WTC11 (cell line): ENCODE measurements around the gene ACIN1. TPM values are rescaled to one million over a fixed set of nuclear protein-coding genes. Genes with fewer than 3 reads are reported as not detected.

Experiments
- ATAC-seq: fragments of 200-7000 bp; cut with Tn5 transposase; 2 replicates; pipeline ENCODE4 v1.10.0; 2021; ENCODE audit warnings: mild to moderate bottlenecking, moderate library complexity
- CTCF ChIA-PET: fragments of 300-600 bp; sonication (Branson Sonifier 250); formaldehyde crosslinking; loops from one replicate; lab custom pipeline; 2021; ENCODE audit warnings: antibody characterized with exemption; lab: Charles Lee
- POLR2A ChIA-PET: fragments of 350-600 bp; sonication (Branson Sonifier 250); formaldehyde crosslinking; loops from one replicate; lab custom pipeline; 2021; ENCODE audit warnings: antibody characterized with exemption; lab: Charles Lee
- DNase-seq: peaks from one replicate; pipeline ENCODE4 v3.0.0; 2021; ENCODE audit warnings: low spot score
- H3K27ac Mint-ChIP-seq: 2 replicates; pipeline ENCODE4 v1.8.0; 2021; ENCODE audit warnings: mixed read lengths
- H3K27me3 Mint-ChIP-seq: 2 replicates; pipeline ENCODE4 v1.8.0; 2021; ENCODE audit warnings: low read depth, mild to moderate bottlenecking, moderate library complexity, mixed read lengths
- H3K36me3 Mint-ChIP-seq: 2 replicates; pipeline ENCODE4 v1.8.0; 2021; ENCODE audit warnings: mixed read lengths
- H3K4me1 Mint-ChIP-seq: 2 replicates; pipeline ENCODE4 v1.8.0; 2022; ENCODE audit warnings: mixed read lengths
- H3K4me3 Mint-ChIP-seq: 2 replicates; pipeline ENCODE4 v1.8.0; 2021; ENCODE audit warnings: mild to moderate bottlenecking, moderate library complexity, mixed read lengths
- H3K9me3 Mint-ChIP-seq: 2 replicates; pipeline ENCODE4 v1.8.0; 2021; ENCODE audit warnings: mixed read lengths
- AR ChIP-seq: fragments of 250-450 bp; sonication (Bioruptor Pico); IDR thresholded peaks from 2 replicates; pipeline ENCODE4 v1.9.0; 2021; ENCODE audit warnings: mild to moderate bottlenecking
- CBFB ChIP-seq: sonication (generic); formaldehyde crosslinking; IDR thresholded peaks from 2 replicates; pipeline ENCODE4 v1.8.1; 2022; ENCODE audit warnings: mild to moderate bottlenecking, low read depth, missing genetic modification reagents
- CREM ChIP-seq: sonication (generic); formaldehyde crosslinking; IDR thresholded peaks from 2 replicates; pipeline ENCODE4 v1.8.1; 2022; ENCODE audit warnings: mild to moderate bottlenecking, missing genetic modification reagents, moderate library complexity
- CTCF ChIP-seq: fragments of 200-600 bp; IDR thresholded peaks from 2 replicates; pipeline ENCODE4 v1.8.0; 2022; ENCODE audit warnings: antibody characterized with exemption
- E2F4 ChIP-seq: sonication (generic); formaldehyde crosslinking; IDR thresholded peaks from 2 replicates; pipeline ENCODE4 v1.8.1; 2022; ENCODE audit warnings: low read depth, mild to moderate bottlenecking, moderate library complexity, missing genetic modification reagents, borderline replicate concordance
- ETV6 ChIP-seq: sonication (generic); formaldehyde crosslinking; IDR thresholded peaks from 2 replicates; pipeline ENCODE4 v1.8.1; 2022; ENCODE audit warnings: mild to moderate bottlenecking, missing genetic modification reagents
- FOXK1 ChIP-seq: sonication (generic); formaldehyde crosslinking; IDR thresholded peaks from 2 replicates; pipeline ENCODE4 v1.8.0; 2022; ENCODE audit warnings: mild to moderate bottlenecking, moderate library complexity, missing genetic modification reagents
- GABPB1 ChIP-seq: sonication (generic); formaldehyde crosslinking; IDR thresholded peaks from 2 replicates; pipeline ENCODE4 v1.8.1; 2023; ENCODE audit warnings: mild to moderate bottlenecking, missing genetic modification reagents
- HMGXB4 ChIP-seq: sonication (generic); formaldehyde crosslinking; IDR thresholded peaks from 2 replicates; pipeline ENCODE4 v1.8.1; 2023; ENCODE audit warnings: mild to moderate bottlenecking, moderate library complexity, missing genetic modification reagents
- IRF2 ChIP-seq: sonication (generic); formaldehyde crosslinking; IDR thresholded peaks from 2 replicates; pipeline ENCODE4 v1.8.0; 2022; ENCODE audit warnings: low read depth, missing genetic modification reagents, borderline replicate concordance
- MXD4 ChIP-seq: fragments of 250-450 bp; sonication (Bioruptor Pico); IDR thresholded peaks from 2 replicates; pipeline ENCODE4 v1.8.0; 2021; ENCODE audit warnings: mild to moderate bottlenecking, moderate library complexity, borderline replicate concordance
- NFATC4 ChIP-seq: fragments of 250-450 bp; sonication (Bioruptor Pico); IDR thresholded peaks from 2 replicates; pipeline ENCODE4 v1.9.0; 2021; ENCODE audit warnings: mild to moderate bottlenecking
- PRDM15 ChIP-seq: sonication (generic); formaldehyde crosslinking; IDR thresholded peaks from 2 replicates; pipeline ENCODE4 v1.8.0; 2022; ENCODE audit warnings: missing genetic modification reagents
- PRRX2 ChIP-seq: fragments of 250-450 bp; sonication (Bioruptor Pico); IDR thresholded peaks from 2 replicates; pipeline ENCODE4 v1.8.0; 2021; ENCODE audit warnings: mild to moderate bottlenecking
- RELA ChIP-seq: sonication (generic); formaldehyde crosslinking; IDR thresholded peaks from 2 replicates; pipeline ENCODE4 v1.8.1; 2022; ENCODE audit warnings: missing genetic modification reagents, mild to moderate bottlenecking, borderline replicate concordance
- TEAD1 ChIP-seq: sonication (generic); formaldehyde crosslinking; IDR thresholded peaks from 2 replicates; pipeline ENCODE4 v1.8.0; 2022; ENCODE audit warnings: mild to moderate bottlenecking, missing genetic modification reagents
- ZNF232 ChIP-seq: sonication (generic); formaldehyde crosslinking; IDR thresholded peaks from 2 replicates; pipeline ENCODE4 v1.8.0; 2022; ENCODE audit warnings: mild to moderate bottlenecking, missing genetic modification reagents
- ZNF263 ChIP-seq: sonication (generic); formaldehyde crosslinking; IDR thresholded peaks from 2 replicates; pipeline ENCODE4 v1.8.1; 2022; ENCODE audit warnings: low read depth, mild to moderate bottlenecking, moderate library complexity, missing genetic modification reagents
- ZNF396 ChIP-seq: fragments of 250-450 bp; sonication (Bioruptor Pico); IDR thresholded peaks from 2 replicates; pipeline ENCODE4 v1.8.0; 2021; ENCODE audit warnings: mild to moderate bottlenecking, moderate library complexity, borderline replicate concordance
- ZNF423 ChIP-seq: fragments of 250-450 bp; sonication (Bioruptor Pico); IDR thresholded peaks from 2 replicates; pipeline ENCODE4 v2.1.2; 2022; ENCODE audit warnings: mild to moderate bottlenecking, moderate library complexity
- ZNF512 ChIP-seq: sonication (generic); formaldehyde crosslinking; IDR thresholded peaks from 2 replicates; pipeline ENCODE4 v1.8.1; 2022; ENCODE audit warnings: missing genetic modification reagents, borderline replicate concordance
- total RNA-seq: library from RNA; stranded (reverse); gene quantifications from 3 replicates; pipeline ENCODE4 v1.2.3, GENCODE V29; 2021

ACIN1 gene
- total RNA-seq, 1 experiment from 2014 or later, result 229 TPM

- TF ChIP-seq GABPB1 (CRISPR knock-in tag) (no peak), IRF2 (CRISPR knock-in tag) (no peak), MXD4 (CRISPR knock-in tag) (no peak), ZNF232 (CRISPR knock-in tag) (no peak), NFATC4 (no peak), ZNF512 (CRISPR knock-in tag) (peak; percentile 87; the same call in 1 of the 2 replicates)
Measured at GRCh38 chr14:23056956-23057756, 37.8 kb downstream of the ACIN1 start, which contains the start of gene CDH24 (continued).

GRCh38 chr14:23056145-23056955, 38.6 kb downstream of the ACIN1 start:
- CTCF ChIA-PET, result interaction anchor here (0.8 to 8.8 kb wide), 21 partner anchors 12 to 126 kb away, joined by 3 to 224 read pairs (median 9); partner anchors contain the start of genes ACIN1, AJUBA, C14orf119 and HAUS4
- DNase-seq (peak; percentile 81), ATAC-seq (peak; percentile 65)
- H3K9me3 Mint-ChIP-seq, result no peaks in the 10 kb centered on the region
- peaks cover 16% of the 10 kb centered on the region for H3K4me1 Mint-ChIP-seq
- peak overlapping the region; percentile 71 for H3K4me3 Mint-ChIP-seq
- POLR2A ChIA-PET, result interaction anchor here (0.7 to 1.7 kb wide), 4 partner anchors 39 to 74 kb away, joined by 4 to 5 read pairs (median 4); partner anchors contain the start of genes ACIN1, AJUBA and C14orf119
- peaks cover 5% of the 10 kb centered on the region; the same call in 1 of the 2 replicates for H3K27me3 Mint-ChIP-seq
- H3K27ac Mint-ChIP-seq, result no peak overlapping the region; the same call in 1 of the 2 replicates
- peaks cover 20% of the 10 kb centered on the region for H3K36me3 Mint-ChIP-seq
- no peak for TF ChIP-seq PRRX2 (CRISPR knock-in tag)
- TF ChIP-seq FOXK1 (CRISPR knock-in tag), result no peak
- no peak for TF ChIP-seq CBFB (CRISPR knock-in tag)
- no peak for TF ChIP-seq ZNF423 (CRISPR knock-in tag)
- no peak for TF ChIP-seq PRDM15 (CRISPR knock-in tag)
- TF ChIP-seq E2F4 (CRISPR knock-in tag), result no peak
- no peak for TF ChIP-seq CREM (CRISPR knock-in tag)
- peak; percentile 46; the same call in 1 of the 2 replicates for TF ChIP-seq HMGXB4 (CRISPR knock-in tag)
- TF ChIP-seq AR (CRISPR knock-in tag), result no peak
- no peak for TF ChIP-seq ZNF396 (CRISPR knock-in tag)
- no peak for TF ChIP-seq ETV6 (CRISPR knock-in tag)
- TF ChIP-seq RELA (CRISPR knock-in tag), result no peak
- 0 out of 2 replicates have a peak, but pooled peaks have one; percentile 9 for TF ChIP-seq TEAD1
- no peak for TF ChIP-seq ZNF263 (CRISPR knock-in tag)
- TF ChIP-seq CTCF, result peak; percentile 62
